Stimulated activated CD4-positive, alpha-beta T cell treated with anti-CD3 and anti-CD28 coated beads, Interleukin-15, amount 100 ng/mL, for 24 hours (primary cell): Measurements from ENCODE around the gene GRM4.

Experiments used
- DNase-seq: peaks from one replicate; pipeline ENCODE4 v3.0.0-alpha.2; 2020

GRM4 gene

DNA sequence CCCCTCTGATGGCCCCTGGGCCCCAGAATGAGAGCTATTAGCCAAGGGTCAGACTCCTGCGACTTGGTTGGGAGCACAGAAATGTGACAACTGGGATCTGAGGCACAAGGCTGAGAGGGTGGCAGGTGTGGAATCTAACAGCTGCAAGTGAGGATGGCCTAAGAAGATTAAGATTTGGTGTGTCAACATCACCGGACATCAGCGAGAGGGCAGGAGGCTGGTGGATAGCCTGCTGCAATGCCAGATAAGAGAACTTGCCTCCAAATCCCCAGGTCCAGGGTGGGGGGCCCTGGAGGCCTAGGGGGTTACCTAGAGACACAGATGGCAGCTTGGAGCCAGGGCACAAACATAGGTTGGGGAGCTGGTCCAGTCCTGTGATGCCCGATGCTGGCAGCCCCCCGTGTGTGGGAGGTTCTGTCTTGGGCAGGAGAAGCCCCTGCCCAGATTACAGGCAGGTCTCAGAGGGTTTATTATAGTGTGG is 155.8 kb downstream of the GRM4 start:
- DNase-seq = no peak

DNA sequence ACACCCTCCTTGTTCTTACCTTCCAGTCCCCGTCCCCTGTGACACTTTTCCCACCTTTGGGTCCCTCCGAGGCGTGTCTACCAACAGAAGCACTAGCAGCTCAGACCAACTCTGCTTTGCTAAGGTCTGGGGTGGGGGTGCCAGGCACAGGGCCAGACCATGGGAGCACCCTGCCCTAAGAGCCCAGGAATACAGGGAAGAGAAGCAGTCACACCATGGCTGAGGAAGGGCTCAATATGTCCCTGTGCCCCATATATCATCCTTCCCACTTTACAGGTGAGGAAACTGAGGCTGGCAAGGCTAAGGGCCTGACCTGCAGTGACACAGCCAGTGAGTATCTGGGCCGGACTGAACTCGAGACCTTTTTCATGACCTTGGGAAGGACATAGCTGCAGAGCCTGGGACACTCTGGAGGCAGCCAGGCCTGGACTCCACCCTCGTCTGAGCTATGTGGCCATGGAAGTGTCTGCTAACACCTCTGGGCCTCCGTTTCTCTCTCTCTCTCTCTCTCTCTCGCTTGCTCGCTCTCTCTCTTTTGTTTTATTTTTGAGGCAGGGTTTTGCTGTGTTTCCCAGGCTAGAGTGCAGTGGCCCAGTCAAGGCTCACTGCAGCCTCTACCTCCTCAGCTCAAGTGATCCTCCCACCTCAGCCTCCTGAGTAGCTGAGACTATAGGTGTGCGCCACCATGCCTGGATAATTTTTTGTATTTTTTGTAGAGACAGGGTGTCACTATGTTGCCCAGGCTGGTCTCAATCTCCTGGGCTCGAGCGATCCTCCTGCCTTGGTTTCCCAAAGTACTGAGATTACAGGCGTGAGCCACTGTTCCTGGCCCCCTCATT is 156.7 kb downstream of the GRM4 start:
- no peak for DNase-seq

- DNase-seq = no peak
Measured at GRCh38 chr6:33988121-33989015, 157.5 kb downstream of the GRM4 start.

DNA sequence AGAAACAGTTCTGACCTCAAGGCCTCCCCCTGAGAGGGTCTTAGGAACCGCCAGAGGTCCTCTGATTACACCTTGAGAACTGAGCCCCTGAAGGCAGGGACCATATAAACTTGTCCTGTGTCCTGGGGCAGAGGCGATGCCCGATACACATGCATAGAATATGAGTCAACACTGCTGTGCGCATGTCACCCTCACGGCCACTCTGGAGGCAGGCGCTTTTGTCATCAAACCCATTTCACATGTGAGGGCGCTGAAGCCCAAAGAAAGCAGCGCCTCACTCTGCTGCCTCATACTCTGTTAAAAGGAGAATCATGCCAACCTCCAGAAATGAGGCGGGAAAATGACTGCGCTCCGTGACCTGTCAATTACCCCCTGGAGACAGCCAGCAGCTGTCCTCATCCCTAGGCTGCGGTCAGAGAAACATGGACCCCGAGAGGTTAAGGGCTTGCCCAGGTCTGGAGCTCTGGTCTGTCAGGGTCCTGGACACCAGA is 158.3 kb downstream of the GRM4 start:
- DNase-seq = no peak

GRCh38 chr6:33985947-33986346 is 159.9 kb downstream of the GRM4 start:
- DNase-seq = no peak

- DNase-seq = no peak
Measured at GRCh38 chr6:33985313-33985751, 160.6 kb downstream of the GRM4 start.

DNA sequence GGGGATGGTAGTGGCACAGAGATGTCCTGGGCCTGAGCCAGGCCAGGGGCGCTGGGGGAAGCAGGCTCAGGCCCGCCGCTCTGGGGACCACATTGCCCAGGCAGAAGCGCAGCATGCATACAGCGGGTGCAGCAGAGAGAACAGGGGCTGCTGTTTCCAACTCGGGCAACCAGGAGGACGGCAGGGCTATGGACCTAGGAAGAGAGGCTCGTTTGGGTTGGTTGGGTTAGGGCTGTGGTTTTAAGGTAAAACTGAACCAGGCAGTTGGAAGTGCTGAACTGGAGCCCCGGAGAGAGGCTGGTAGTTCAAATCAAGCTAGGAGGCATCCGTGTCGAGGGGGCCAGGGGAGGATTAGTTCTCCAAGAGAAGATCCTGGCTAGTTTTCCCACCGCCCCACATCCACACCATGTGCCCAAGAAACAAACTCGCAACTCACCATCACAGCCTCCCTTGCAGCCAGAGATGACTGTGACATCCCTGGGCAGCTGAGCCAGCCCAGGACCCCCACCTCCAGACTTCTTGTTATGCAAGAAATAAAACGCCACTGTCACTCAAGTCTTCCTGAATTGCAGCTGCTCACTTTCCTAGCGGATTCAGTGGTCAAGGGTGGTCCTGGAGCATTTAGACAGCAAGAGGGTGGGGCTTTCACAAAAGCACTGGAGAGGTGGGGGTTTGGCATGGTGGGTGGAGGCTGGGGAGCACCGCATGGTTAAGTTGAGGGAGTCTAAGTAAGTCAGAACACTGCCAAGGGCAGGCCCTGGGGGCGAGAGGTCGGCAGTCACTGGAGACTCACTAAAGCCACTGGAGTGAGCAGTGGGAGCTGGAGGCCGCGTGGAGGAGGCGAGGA is 161.2 kb downstream of the GRM4 start:
- DNase-seq = no peak

- DNase-seq = no peak
Measured at GRCh38 chr6:33983721-33984465, 162.0 kb downstream of the GRM4 start.

DNA sequence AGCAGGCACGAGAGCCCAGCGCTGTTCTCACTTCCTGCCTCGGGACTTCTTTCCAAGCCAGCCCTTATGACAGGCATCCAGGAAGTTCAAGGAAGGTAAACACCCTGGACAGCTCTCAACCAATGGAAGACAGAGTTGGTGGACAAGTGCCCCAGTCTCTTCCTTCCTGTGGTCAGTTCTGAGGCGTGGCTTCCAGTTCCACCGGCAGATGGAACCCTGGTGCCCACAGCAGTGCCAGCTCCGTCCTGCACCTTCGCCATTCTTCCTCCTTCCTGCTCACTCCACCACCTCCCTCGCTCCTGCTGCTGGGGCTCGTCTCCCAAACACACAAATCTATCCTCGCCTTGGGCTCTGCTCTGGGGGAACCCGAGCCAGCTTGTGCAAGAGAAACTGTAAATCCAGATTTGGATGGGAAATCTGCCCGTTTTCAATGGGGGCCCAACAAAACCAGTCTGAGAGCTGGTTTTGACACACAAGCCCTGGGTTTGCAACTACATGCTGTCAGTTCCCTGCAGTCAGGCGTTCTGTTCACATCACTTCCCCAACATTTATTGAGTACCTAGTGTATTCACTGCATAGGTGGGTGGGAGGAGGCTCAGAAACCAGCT is 162.7 kb downstream of the GRM4 start:
- DNase-seq = no peak

GRCh38 chr6:33981861-33982260 is 164.0 kb downstream of the GRM4 start:
- no peak for DNase-seq

DNA sequence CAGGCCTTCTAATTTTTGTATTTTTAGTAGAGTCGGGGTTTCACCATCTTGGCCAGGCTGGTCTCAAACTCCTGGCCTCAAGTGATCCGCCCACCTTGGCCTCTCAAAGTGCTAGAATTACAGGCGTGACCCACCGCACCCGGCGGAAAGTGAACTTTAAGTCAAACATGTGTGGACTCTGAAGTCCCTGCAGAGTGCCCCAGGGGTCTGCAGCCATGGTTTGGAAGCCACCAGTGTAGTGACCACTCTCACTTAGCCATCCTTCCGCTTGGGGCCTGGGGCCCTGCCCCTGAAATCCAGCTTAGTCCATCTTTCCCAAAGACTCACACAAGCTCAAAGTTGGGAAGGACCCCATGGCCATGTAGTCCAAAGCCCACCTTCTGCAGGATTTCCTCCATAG is 164.5 kb downstream of the GRM4 start:
- no peak for DNase-seq

GRCh38 chr6:33980176-33981175 is 165.4 kb downstream of the GRM4 start:
- DNase-seq = no peak

- no peak for DNase-seq
Measured at GRCh38 chr6:33979750-33980149, 166.1 kb downstream of the GRM4 start.

GRCh38 chr6:33978412-33979150 is 167.3 kb downstream of the GRM4 start:
- DNase-seq = no peak

GRCh38 chr6:33977606-33978411 is 168.1 kb downstream of the GRM4 start:
- DNase-seq = no peak

- DNase-seq = no peak
Measured at GRCh38 chr6:33976437-33977360, 169.2 kb downstream of the GRM4 start.
